Lung (tissue), 12 donors: ENCODE results near the gene NETO2. TPM values are rescaled to one million over a fixed set of nuclear protein-coding genes. Genes with fewer than 3 reads are reported as not detected.
A peak's percentile ranks its signal among the peaks of the same experiment; 100 is the strongest.

Source experiments
- ATAC-seq: fragments of 200-7000 bp; cut with Tn5 transposase; one replicate; pipeline ENCODE4 v1.9.1; 2020; ENCODE audit warnings: moderate number of reproducible peaks; ENCODE audit not compliant: insufficient read depth, low FRiP score
- DNase-seq, 3 donors: peaks; one replicate each; pipeline ENCODE4 v3.0.0-alpha.2; 2013 to 2017
- H3K27ac ChIP-seq, 2 donors: one replicate each; pipeline ENCODE4 v1.5.1; 2013; ENCODE audit warnings: mild to moderate bottlenecking in 2 of 2, moderate library complexity in 2 of 2, control low read depth in 1 of 2, inconsistent platforms in 1 of 2, low read depth in 1 of 2, low read length in 1 of 2
- H3K27me3 ChIP-seq, 3 donors: one replicate each; pipeline ENCODE4 v1.5.1; 2013; ENCODE audit warnings: low read length in 2 of 3; ENCODE audit not compliant: control insufficient read depth in 3 of 3, insufficient read depth in 3 of 3
- H3K36me3 ChIP-seq, 4 donors: one replicate each; pipeline ENCODE4 v1.5.1; 2013; ENCODE audit warnings: low read length in 4 of 4, mild to moderate bottlenecking in 1 of 4, moderate library complexity in 1 of 4; ENCODE audit not compliant: control insufficient read depth in 4 of 4, insufficient read depth in 4 of 4
- H3K4me1 ChIP-seq, 5 donors: one replicate each; pipeline ENCODE4 v1.5.1; 2013; ENCODE audit warnings: low read length in 5 of 5, mild to moderate bottlenecking in 2 of 5, moderate library complexity in 1 of 5; ENCODE audit not compliant: control insufficient read depth in 5 of 5, insufficient read depth in 5 of 5
- H3K4me3 ChIP-seq: one replicate; pipeline ENCODE4 v1.5.1; 2013; ENCODE audit warnings: mild to moderate bottlenecking, control low read depth, moderate library complexity
- H3K9ac ChIP-seq, 2 donors: one replicate each; pipeline ENCODE4 v1.5.1; 2013; ENCODE audit warnings: low read length in 2 of 2, control low read depth in 1 of 2; ENCODE audit not compliant: insufficient read depth in 1 of 2
- H3K9me3 ChIP-seq, 4 donors: one replicate each; pipeline ENCODE4 v1.5.1; 2013; ENCODE audit warnings: low read length in 3 of 4, mild to moderate bottlenecking in 1 of 4, moderate library complexity in 1 of 4; ENCODE audit not compliant: control insufficient read depth in 4 of 4, insufficient read depth in 3 of 4
- WGBS, 2 donors: extraction: QIAGEN DNeasy Blood & Tissue Kit; methylation state at CpG; one replicate each; pipeline ENCODE4 v1.1.7; 2013; 5-methylcytosine and 5-hydroxymethylcytosine counted together
- polyA plus RNA-seq, 2 donors: library from polyadenylated mRNA; stranded (reverse); fragments of 200-250 nt; gene quantifications; one replicate each; pipeline ENCODE4 v1.2.1, GENCODE V29; 2013
- total RNA-seq, 2 donors: library from RNA; depleted of rRNA in 1 of 2; stranded (reverse); fragments of >200 nt in 1 of 2; gene quantifications; one replicate each; pipeline ENCODE4 v1.2.1, GENCODE V29; 2014 to 2021
- TF ChIP-seq, protein P1 (sequence below): IDR thresholded peaks from 2 replicates; pipeline ENCODE4 v1.5.1; 2012; ENCODE audit warnings: mild to moderate bottlenecking; ENCODE audit errors: control extremely low read depth, extremely low read depth
- donor health status: control.
- donor health status: control.
- donor health status: Bipolar disorder and iron deficiency.
- donor health status: healthy.
- donor health status: DM: yes; HTN: yes; CAD: no.

NETO2 gene
- total and polyA plus RNA-seq, 4 donors: 2.7 to 16.6 (median 9.7) TPM

- no peak overlapping the region for H3K4me3 ChIP-seq
- DNase-seq (no peak), ATAC-seq (no peak)
- no peaks in the 10 kb centered on the region for H3K36me3 ChIP-seq
- H3K27ac ChIP-seq: no peak overlapping the region
- 86 to 94% methylated on average over 3 of the region's 3 CpGs for WGBS, 2 donors
- H3K27me3 ChIP-seq: no peaks in the 10 kb centered on the region
- H3K9me3 ChIP-seq: peaks cover 0 to 3% (median 0%) of the 10 kb centered on the region in 4 donors
- TF ChIP-seq, protein P1, sequence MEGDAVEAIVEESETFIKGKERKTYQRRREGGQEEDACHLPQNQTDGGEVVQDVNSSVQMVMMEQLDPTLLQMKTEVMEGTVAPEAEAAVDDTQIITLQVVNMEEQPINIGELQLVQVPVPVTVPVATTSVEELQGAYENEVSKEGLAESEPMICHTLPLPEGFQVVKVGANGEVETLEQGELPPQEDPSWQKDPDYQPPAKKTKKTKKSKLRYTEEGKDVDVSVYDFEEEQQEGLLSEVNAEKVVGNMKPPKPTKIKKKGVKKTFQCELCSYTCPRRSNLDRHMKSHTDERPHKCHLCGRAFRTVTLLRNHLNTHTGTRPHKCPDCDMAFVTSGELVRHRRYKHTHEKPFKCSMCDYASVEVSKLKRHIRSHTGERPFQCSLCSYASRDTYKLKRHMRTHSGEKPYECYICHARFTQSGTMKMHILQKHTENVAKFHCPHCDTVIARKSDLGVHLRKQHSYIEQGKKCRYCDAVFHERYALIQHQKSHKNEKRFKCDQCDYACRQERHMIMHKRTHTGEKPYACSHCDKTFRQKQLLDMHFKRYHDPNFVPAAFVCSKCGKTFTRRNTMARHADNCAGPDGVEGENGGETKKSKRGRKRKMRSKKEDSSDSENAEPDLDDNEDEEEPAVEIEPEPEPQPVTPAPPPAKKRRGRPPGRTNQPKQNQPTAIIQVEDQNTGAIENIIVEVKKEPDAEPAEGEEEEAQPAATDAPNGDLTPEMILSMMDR: no peak
- no peak overlapping the region for H3K9ac ChIP-seq
- peaks cover 0 to 3% (median 0%) of the 10 kb centered on the region in 5 donors for H3K4me1 ChIP-seq
These were observed 110.6 kb downstream of the NETO2 start for GRCh38 chr16:47033176-47033575.

DNA sequence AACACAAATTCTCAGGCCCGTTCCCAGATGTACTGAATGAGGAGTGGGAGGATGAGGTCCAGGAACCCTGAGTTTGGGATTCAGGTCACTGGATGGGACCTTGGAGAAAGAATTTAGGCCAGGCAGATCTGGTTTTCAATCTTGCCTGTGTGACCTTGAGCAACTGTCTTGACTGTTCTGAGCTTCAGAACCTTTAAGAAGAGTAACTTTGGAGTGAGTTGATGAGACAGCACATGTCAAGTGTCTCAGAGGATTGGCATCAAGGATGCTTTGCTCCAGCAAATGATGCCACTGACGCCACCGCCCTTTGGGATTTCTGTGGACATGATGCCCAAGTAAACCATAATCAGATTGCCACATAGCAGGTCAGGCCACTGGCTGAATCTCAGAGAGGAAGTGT lies 114.0 kb downstream of the NETO2 start:
- H3K36me3 ChIP-seq: no peaks in the 10 kb centered on the region
- H3K4me3 ChIP-seq: no peak overlapping the region
- no peaks in the 10 kb centered on the region for H3K27me3 ChIP-seq
- 79 to 81% methylated on average over 3 of the region's 3 CpGs for WGBS, 2 donors
- H3K9me3 ChIP-seq: peaks cover 0 to 3% (median 0%) of the 10 kb centered on the region in 4 donors
- DNase-seq: no peak
- TF ChIP-seq, protein P1: no peak
- no peak overlapping the region for H3K27ac ChIP-seq
- no peak overlapping the region for H3K9ac ChIP-seq
- no peaks in the 10 kb centered on the region for H3K4me1 ChIP-seq
- no peak for ATAC-seq

DNA sequence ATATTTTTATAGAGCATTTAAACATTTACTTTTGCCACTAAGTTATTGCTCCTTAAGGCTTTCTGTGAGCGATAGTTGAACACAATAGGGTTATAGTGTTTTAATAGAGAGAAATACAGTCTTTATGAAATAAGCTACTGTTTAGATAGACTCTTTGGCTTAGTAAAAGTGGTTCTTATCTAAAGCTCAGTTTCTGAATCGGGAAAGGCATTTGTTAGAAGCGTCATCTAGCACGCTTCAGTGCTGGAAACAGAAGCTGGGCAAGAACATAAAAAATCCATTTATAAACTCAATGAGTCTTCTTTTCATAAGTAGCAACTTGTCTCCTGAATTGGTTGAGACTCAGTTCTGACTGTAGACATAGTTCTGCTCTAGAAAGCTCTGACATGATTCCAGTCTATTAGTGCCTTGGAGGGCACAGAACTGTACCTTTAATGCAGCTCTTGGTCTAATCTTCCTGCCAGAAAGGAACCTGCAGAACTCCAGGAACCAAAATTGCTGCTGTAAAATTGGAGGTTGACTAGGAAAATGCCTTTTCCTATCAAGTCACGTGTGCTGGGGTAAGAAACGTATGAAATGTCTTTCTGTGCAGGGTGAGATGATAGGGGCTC lies 114.9 kb downstream of the NETO2 start:
- 69 to 82% methylated on average over 6 of the region's 6 CpGs for WGBS, 2 donors
- H3K9ac ChIP-seq: no peak overlapping the region
- TF ChIP-seq, protein P1: no peak

More for the DNA sequence above, 114.9 kb downstream of the NETO2 start:
- Histone ChIP-seq H3K36me3 (no peaks in the 10 kb centered on the region), H3K4me1 (no peaks in the 10 kb centered on the region), H3K27ac (no peak overlapping the region), H3K4me3 (no peak overlapping the region), H3K9me3 (peaks cover 0 to 3% (median 0%) of the 10 kb centered on the region in 4 donors), H3K27me3 (no peaks in the 10 kb centered on the region)
- DNase-seq (peak in 1 of 3 donors; percentile 45), ATAC-seq (no peak)

Other genes with a start within 250 kb of the NETO2 start
- 10 to 100 TPM; 38.5 to 56.5 TPM for gene DNAJA2, start 170.3 kb downstream of the NETO2 start, total RNA-seq
- gene DNAJA2, start 170.3 kb downstream of the NETO2 start, polyA plus RNA-seq: 10 to 100 TPM; 24.9 to 32.8 TPM